ENCODE data around the gene GON7. TPM values are rescaled to one million over a fixed set of nuclear protein-coding genes. Genes with fewer than 3 reads are reported as not detected.

The GON7 gene
- total RNA-seq, 2 donors from 2014 or later: 6.5 to 11.2 TPM

DNA sequence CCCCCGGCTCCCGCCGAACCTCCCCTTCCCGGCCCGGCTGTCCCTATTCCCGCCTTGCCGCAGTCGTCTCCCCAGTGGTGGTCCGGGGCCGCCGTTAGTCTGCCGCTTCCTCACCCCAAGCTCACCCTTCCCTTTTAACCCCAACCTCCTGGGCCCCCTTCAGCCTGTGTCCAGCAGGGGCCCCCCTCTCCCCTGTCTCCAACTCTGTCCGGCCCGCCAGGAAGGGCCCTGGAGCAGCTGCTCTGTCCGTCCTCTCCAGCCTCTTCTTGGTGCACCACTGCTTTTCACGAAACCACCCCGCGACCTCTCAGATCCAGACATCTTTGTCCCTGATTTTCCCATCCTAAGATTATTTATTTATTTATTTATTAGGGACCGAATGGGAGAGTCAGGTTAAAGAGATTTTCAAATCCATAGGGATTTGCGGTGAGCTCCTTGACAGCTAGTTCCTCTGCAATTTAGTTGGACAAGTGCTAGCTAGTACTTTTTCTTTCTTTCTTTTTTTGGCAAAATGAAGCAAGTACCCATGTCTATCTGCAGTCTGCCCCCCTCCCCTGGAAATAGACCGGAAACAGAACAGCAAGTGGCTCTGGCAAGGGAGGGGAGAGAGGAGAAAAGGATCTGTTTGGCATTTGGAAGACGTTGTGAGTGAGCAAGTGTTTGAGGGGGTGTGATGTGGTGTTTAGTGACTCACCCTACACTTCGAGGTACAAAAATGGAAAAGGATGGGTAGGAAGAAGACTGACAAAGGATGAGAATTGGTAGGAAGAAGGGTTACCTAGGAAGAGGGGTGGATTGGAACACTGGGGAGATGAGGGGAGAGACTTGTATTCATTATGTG, 823 bp upstream of the GON7 start:
- Histone ChIP-seq H3K36me3 (replicated peaks in 1 of 2; ENCODE audit: insufficient read depth in 1 of 2, low read depth in 2 of 2) (peaks cover 0 to 8% of the 10 kb centered on the region in 2 donors), H3K27ac (peak overlapping the region; percentile 66 to 93 (median 78)), H3K9me3 (no peaks in the 10 kb centered on the region), H3K4me3 (peak overlapping the region; percentile 84 to 93), H3K4me1 (peaks cover 40% of the 10 kb centered on the region), H3K27me3 (no peaks in the 10 kb centered on the region)
- DNase-seq: peak; percentile 44 to 66 (median 56)
- TF ChIP-seq, protein P1, sequence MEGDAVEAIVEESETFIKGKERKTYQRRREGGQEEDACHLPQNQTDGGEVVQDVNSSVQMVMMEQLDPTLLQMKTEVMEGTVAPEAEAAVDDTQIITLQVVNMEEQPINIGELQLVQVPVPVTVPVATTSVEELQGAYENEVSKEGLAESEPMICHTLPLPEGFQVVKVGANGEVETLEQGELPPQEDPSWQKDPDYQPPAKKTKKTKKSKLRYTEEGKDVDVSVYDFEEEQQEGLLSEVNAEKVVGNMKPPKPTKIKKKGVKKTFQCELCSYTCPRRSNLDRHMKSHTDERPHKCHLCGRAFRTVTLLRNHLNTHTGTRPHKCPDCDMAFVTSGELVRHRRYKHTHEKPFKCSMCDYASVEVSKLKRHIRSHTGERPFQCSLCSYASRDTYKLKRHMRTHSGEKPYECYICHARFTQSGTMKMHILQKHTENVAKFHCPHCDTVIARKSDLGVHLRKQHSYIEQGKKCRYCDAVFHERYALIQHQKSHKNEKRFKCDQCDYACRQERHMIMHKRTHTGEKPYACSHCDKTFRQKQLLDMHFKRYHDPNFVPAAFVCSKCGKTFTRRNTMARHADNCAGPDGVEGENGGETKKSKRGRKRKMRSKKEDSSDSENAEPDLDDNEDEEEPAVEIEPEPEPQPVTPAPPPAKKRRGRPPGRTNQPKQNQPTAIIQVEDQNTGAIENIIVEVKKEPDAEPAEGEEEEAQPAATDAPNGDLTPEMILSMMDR (IDR thresholded peaks at IDR 0.05): peak in 4 of 7 experiments; percentile 4 to 37 (median 25)
- TF ChIP-seq POLR2A (IDR thresholded peaks at IDR 0.05): no peak
- intact Hi-C loops (cut with DNase I): no loop called here
- peak; percentile 52 for ATAC-seq
- 0% methylated on average over 18 to 23 of the region's 23 CpGs for whole genome bisulfite sequencing, 2 donors

DNA sequence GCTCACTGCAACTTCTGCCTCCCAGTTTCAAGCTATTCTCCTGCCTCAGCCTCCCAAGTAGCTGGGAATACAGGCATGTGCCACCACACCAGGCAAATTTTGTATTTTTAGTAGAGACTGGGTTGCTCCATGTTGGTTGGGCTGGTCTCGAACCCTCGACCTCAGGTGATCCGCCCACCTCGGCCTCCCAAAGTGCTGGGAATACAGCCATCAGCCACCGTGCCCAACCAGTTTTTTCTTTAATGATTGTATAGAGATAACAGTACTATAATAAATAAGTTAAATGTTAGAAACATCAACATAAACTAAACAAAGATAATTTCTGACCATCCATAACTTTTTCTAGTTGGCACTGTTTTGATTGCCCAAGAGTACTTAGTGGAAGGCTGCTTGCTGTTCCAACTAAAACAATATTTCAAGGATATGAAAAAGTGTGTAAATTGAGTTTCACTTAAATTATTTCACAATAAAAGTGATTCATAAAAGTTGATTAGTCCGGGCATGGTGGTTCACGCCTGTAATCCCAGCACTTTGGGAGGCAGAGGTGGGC, 5.6 kb downstream of the GON7 start:
- no peaks in the 10 kb centered on the region for H3K36me3 ChIP-seq (replicated peaks in 1 of 2; ENCODE audit: insufficient read depth in 1 of 2, low read depth in 2 of 2)
- H3K27ac ChIP-seq: no peak overlapping the region
- peaks cover 28% of the 10 kb centered on the region for H3K4me1 ChIP-seq
- intact Hi-C loops (cut with DNase I): no loop called here
- H3K27me3 ChIP-seq: no peaks in the 10 kb centered on the region
- DNase-seq: no peak
- no peaks in the 10 kb centered on the region for H3K9me3 ChIP-seq
- TF ChIP-seq, protein P1 (IDR thresholded peaks at IDR 0.05): no peak
- no peak for TF ChIP-seq POLR2A (IDR thresholded peaks at IDR 0.05)
- no peak for ATAC-seq
- 53 to 58% methylated on average over 7 of the region's 7 CpGs for WGBS, 2 donors
- no peak overlapping the region for H3K4me3 ChIP-seq

DNA sequence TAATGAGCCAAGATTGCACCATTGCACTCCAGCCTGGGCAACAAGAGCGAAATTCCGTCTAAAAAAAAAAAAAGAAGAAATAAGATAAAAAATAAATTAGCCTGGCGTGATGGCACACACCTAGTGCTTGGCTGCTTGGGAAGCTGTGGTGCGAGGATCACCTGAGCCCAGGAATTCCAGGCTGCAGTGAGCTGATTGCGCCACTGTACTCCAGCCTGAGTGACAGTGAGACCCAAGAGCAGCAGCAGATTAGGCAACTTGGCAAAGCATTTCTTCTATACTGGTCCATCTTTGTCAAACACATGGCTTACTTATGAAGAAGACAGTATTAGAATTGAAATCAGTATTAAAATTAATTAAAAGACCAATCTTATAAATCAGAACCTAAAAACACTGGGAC, 6.3 kb downstream of the GON7 start:
- Histone ChIP-seq H3K27ac (no peak overlapping the region), H3K27me3 (no peaks in the 10 kb centered on the region), H3K4me3 (no peak overlapping the region), H3K4me1 (peaks cover 21% of the 10 kb centered on the region), H3K9me3 (no peaks in the 10 kb centered on the region), H3K36me3 (replicated peaks in 1 of 2; ENCODE audit: insufficient read depth in 1 of 2, low read depth in 2 of 2) (no peaks in the 10 kb centered on the region)
- TF ChIP-seq, protein P1 (IDR thresholded peaks at IDR 0.05): no peak
- TF ChIP-seq POLR2A (IDR thresholded peaks at IDR 0.05): no peak
- no peak for ATAC-seq
- WGBS, 2 donors: 82 to 90% methylated on average over 5 of the region's 5 CpGs
- no peak for DNase-seq
- intact Hi-C loops (cut with DNase I): no loop called here

DNA sequence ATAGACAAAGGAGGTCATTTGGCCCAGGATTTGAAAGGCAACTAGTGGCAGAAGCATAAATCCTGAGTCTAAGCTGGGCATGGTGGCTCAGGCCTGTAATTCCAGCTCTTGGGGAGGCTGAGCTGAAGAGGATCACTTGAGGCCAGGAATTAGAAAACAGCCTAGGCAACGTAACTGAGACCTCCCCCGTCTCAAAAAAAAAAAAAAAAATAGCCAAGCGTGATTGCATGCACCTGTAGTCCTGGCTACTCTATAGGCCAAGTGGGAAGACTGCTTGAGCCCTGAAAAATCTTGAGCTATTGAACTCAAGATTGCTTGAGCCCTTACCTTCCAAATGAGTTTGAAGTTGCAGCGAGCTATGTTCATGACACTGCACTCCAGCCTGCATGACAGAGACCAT, 7.8 kb downstream of the GON7 start:
- 84 to 100% methylated on average over 4 of the region's 4 CpGs for WGBS, 2 donors
- DNase-seq: no peak

More for the DNA sequence above, 7.8 kb downstream of the GON7 start:
- Histone ChIP-seq H3K9me3 (no peaks in the 10 kb centered on the region), H3K4me1 (peaks cover 9% of the 10 kb centered on the region), H3K27ac (no peak overlapping the region), H3K4me3 (no peak overlapping the region), H3K27me3 (no peaks in the 10 kb centered on the region), H3K36me3 (replicated peaks in 1 of 2; ENCODE audit: insufficient read depth in 1 of 2, low read depth in 2 of 2) (no peaks in the 10 kb centered on the region)
- TF ChIP-seq, protein P1 (IDR thresholded peaks at IDR 0.05): no peak
- no peak for TF ChIP-seq POLR2A (IDR thresholded peaks at IDR 0.05)
- ATAC-seq: no peak
- intact Hi-C loops (cut with DNase I): no loop called here
